BLaER1 treated with 17β-estradiol and CSF1 and Interleukin-3, amounts not matched to agents 10 nM and 100 nM (cell line): ENCODE data around the gene PPIL4.
"Not testable (repeated sequence)": the region's sequence is repeated elsewhere in the genome, so short reads cannot be mapped to it uniquely, and the experiment has no call there.

ENCODE experiments used
- H3K27ac ChIP-seq, 11 experiments: shearing (Covaris generic); formaldehyde crosslinking; 2 replicates each; pipeline ENCODE4 v1.8.1; 2022
- H3K27me3 ChIP-seq, 11 experiments: shearing (Covaris generic); formaldehyde crosslinking; 2 replicates each; pipeline ENCODE4 v1.8.1; 2022
- H3K36me3 ChIP-seq, 11 experiments: shearing (Covaris generic); formaldehyde crosslinking; 2 replicates each; pipeline ENCODE4 v1.8.1; 2022
- H3K4me1 ChIP-seq, 10 experiments: shearing (Covaris generic); formaldehyde crosslinking; 2 replicates each; pipeline ENCODE4 v1.8.1; 2022
- H3K4me2 ChIP-seq, 11 experiments: shearing (Covaris generic); formaldehyde crosslinking; 2 replicates each; pipeline ENCODE4 v1.8.1; 2022
- H3K4me3 ChIP-seq, 10 experiments: shearing (Covaris generic); formaldehyde crosslinking; 2 replicates each; pipeline ENCODE4 v1.8.1; 2022
- H3K9ac ChIP-seq, 11 experiments: shearing (Covaris generic); formaldehyde crosslinking; 2 replicates each; pipeline ENCODE4 v1.8.1; 2022
- H3K9me3 ChIP-seq, 11 experiments: shearing (Covaris generic); formaldehyde crosslinking; replicated peaks in 1 of 11; 2 replicates each; pipeline ENCODE4 v1.8.1; 2022
- H4K20me1 ChIP-seq, 11 experiments: shearing (Covaris generic); formaldehyde crosslinking; 2 replicates each; pipeline ENCODE4 v1.8.1; 2022
- Cebpa-rat ChIP-seq, 11 experiments: shearing (Covaris generic); IDR thresholded peaks; 2 replicates each; pipeline ENCODE4 v1.8.1; 2022

PPIL4 gene

DNA sequence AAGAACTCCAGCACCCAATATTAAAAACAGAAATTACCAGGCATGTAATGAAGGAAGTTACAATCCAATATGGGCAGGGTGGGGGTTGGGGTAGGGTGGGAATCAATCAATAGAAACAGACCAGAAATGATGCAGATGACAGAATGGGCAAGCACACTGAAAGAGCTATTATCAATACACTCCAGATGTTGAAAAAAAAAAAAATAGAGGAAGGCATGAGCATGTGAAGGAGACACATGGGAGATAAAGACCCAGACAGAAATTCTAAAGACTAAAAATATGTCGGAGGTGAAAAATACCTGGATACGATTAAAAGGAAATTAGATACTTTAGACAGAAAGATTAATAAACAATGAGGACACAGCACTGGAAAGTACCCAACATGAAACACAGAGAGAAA lies 42.0 kb downstream of the PPIL4 start:
- no peak for TF ChIP-seq Cebpa-rat (IDR thresholded peaks at IDR 0.05)

DNA sequence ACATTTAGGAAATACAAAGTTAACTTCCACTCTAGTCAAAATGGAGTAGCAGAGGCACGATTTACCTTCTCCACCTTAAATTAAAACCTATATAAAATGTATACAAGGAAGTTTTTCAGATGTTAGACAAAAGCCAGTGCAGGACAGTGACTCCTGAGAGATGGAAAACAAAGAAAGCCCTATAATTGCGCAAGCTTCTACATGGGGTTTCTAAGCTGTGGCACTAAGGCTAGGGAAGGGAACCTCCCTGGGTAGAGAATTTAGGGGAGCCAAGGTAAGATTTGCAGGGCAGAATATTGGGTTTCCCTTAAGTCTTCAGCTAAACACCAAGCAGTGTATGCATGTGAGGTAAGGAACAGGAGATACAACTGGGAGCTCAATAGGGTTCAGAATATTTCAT lies 42.6 kb downstream of the PPIL4 start:
- H3K9me3 ChIP-seq = no peaks in the 10 kb centered on the region; a peak in 1 of 22 replicates
- H3K27me3 ChIP-seq = no peaks in the 10 kb centered on the region
- H3K27ac ChIP-seq = peak overlapping the region in 1 of 11 experiments; percentile 14; a peak in 1 of 22 replicates
- H4K20me1 ChIP-seq = no peaks in the 10 kb centered on the region
- no peak overlapping the region for H3K9ac ChIP-seq
- TF ChIP-seq Cebpa-rat (IDR thresholded peaks at IDR 0.05) = peak in 4 of 11 experiments; percentile 26 to 70 (median 51); a peak in 5 of 22 replicates
- H3K4me1 ChIP-seq = peaks cover 0 to 51% (median 1%) of the 10 kb centered on the region in 10 experiments; a peak in 11 of 20 replicates
- peak overlapping the region in 2 of 11 experiments; percentile 55 to 58; a peak in 4 of 22 replicates for H3K4me2 ChIP-seq
- H3K36me3 ChIP-seq = peaks cover 15 to 76% (median 37%) of the 10 kb centered on the region in 11 experiments; a peak in 21 of 22 replicates
- H3K4me3 ChIP-seq = no peak overlapping the region

More for the DNA sequence above, 42.0 kb downstream of the PPIL4 start:
- H3K4me1 ChIP-seq = peaks cover 0 to 50% (median 7%) of the 10 kb centered on the region in 10 experiments; a peak in 14 of 20 replicates
- no peak overlapping the region for H3K4me3 ChIP-seq
- H3K36me3 ChIP-seq = peaks cover 15 to 74% (median 39%) of the 10 kb centered on the region in 11 experiments; a peak in 21 of 22 replicates
- H4K20me1 ChIP-seq = no peaks in the 10 kb centered on the region
- no peak overlapping the region for H3K9ac ChIP-seq
- no peak overlapping the region for H3K27ac ChIP-seq
- H3K27me3 ChIP-seq = no peaks in the 10 kb centered on the region
- H3K9me3 ChIP-seq = no peaks in the 10 kb centered on the region; a peak in 1 of 22 replicates
- H3K4me2 ChIP-seq = no peak overlapping the region

DNA sequence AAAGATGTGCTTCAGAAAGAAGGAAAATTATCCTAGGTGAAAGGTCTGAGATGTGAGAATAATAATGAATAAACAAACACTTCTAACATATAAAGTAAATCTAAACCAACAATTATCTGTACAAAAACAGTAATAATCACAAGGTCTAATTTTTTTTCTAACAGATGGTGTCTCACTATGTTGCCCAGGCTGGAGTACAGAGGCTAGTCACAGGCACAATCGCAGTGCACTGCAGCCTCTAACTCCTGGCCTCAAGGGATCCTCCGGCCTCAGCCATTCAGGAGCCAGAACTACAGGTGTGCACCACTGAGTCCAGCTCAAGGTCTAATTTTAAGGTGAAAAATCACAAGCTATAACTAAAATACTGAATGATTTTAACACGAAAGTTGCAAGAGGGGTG lies 44.1 kb downstream of the PPIL4 start:
- H3K27ac ChIP-seq = peak overlapping the region in 1 of 11 experiments; percentile 19; a peak in 1 of 22 replicates
- no peaks in the 10 kb centered on the region for H4K20me1 ChIP-seq
- H3K4me1 ChIP-seq = peaks cover 0 to 58% (median 0%) of the 10 kb centered on the region in 10 experiments; a peak in 7 of 20 replicates
- H3K9me3 ChIP-seq = no peaks in the 10 kb centered on the region; a peak in 1 of 22 replicates
- no peak overlapping the region for H3K4me2 ChIP-seq
- no peaks in the 10 kb centered on the region for H3K27me3 ChIP-seq
- no peak overlapping the region for H3K4me3 ChIP-seq
- H3K9ac ChIP-seq = no peak overlapping the region
- TF ChIP-seq Cebpa-rat (IDR thresholded peaks at IDR 0.05) = no peak
- peaks cover 15 to 61% (median 31%) of the 10 kb centered on the region in 11 experiments; a peak in 20 of 22 replicates for H3K36me3 ChIP-seq

DNA sequence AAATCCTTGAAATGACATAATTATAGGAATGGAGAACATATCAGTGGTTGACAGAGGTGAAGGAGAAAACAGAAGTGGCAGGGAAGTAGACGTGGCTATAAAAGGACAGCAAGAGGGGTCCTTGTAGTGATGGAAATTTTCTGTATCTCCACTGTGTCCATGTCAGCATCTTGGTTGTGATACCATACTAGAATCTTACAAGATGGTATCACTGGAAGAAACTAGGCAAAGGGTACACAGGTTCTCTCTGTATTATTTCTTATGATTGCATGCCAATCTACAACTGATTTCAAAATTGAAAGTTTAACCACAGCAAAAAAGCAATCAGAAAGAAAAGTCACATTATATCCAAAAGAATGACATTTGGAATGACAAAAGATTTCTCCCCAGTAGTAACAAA lies 44.6 kb downstream of the PPIL4 start:
- H3K27me3 ChIP-seq = no peaks in the 10 kb centered on the region
- no peak overlapping the region for H3K9ac ChIP-seq
- H3K4me2 ChIP-seq = peak overlapping the region in 2 of 11 experiments; percentile 4 to 42; a peak in 3 of 22 replicates
- no peaks in the 10 kb centered on the region; a peak in 1 of 22 replicates for H3K9me3 ChIP-seq
- TF ChIP-seq Cebpa-rat (IDR thresholded peaks at IDR 0.05) = no peak
- H3K4me3 ChIP-seq = no peak overlapping the region
- H3K4me1 ChIP-seq = peaks cover 0 to 64% (median 0%) of the 10 kb centered on the region in 10 experiments; a peak in 7 of 20 replicates
- peak overlapping the region in 3 of 11 experiments; percentile 1 to 19 (median 3); a peak in 2 of 22 replicates for H3K27ac ChIP-seq
- no peaks in the 10 kb centered on the region for H4K20me1 ChIP-seq
- H3K36me3 ChIP-seq = peaks cover 15 to 55% (median 25%) of the 10 kb centered on the region in 11 experiments; a peak in 21 of 22 replicates

DNA sequence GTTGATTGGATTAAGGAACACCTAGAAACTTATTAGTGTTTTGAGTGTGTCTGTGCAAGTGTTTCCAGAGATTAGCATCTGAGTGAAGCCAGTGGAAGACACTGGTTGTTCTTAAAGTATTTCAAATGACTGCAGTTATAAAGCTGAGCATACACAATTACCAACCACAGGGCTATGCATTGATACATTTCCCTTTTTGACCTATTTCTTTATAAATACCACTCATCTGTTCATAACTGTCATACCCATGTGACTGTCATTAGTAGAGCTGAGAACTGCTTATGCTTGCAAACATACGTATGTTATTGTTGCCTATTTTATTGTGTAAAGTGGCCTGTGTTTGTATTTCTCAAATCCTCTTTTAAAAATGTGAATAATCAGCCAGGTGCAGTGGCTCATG lies 45.7 kb downstream of the PPIL4 start:
- Histone ChIP-seq H3K27me3 (no peaks in the 10 kb centered on the region), H3K9ac (peak overlapping the region in 3 of 11 experiments; percentile 44 to 77 (median 72); a peak in 5 of 22 replicates), H3K27ac (peak overlapping the region in 3 of 11 experiments; percentile 71 to 88 (median 84); a peak in 6 of 22 replicates), H3K4me1 (peaks cover 0 to 70% (median 0%) of the 10 kb centered on the region in 10 experiments; a peak in 7 of 20 replicates), H3K36me3 (peaks cover 7 to 44% (median 14%) of the 10 kb centered on the region in 11 experiments; a peak in 18 of 22 replicates), H3K4me2 (peak overlapping the region in 3 of 11 experiments; percentile 52 to 88 (median 80); a peak in 5 of 22 replicates), H4K20me1 (no peaks in the 10 kb centered on the region), H3K9me3 (no peaks in the 10 kb centered on the region; a peak in 1 of 22 replicates), H3K4me3 (no peak overlapping the region)
- TF ChIP-seq Cebpa-rat (IDR thresholded peaks at IDR 0.05) = no peak

DNA sequence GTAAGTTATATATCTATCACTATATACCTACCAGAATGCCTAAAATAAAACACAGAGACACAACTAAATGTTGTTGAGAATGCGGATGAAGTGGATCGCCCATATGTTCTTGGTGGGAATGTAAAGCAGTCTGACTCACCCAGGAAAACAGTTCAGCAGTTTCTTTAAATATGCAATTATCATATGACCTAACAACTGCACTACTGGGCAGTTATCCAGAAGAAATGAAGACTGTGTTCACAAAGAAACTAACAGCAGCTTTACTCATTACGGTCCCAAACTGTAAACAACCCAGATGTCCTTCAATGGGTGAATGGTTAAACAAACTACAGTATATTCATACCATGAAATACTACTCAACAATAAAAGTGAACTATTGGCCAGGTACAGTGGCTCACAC lies 46.8 kb downstream of the PPIL4 start:
- peaks cover 1 to 35% (median 9%) of the 10 kb centered on the region in 11 experiments; a peak in 17 of 22 replicates for H3K36me3 ChIP-seq
- H3K4me3 ChIP-seq = peak overlapping the region in 1 of 10 experiments; percentile 32; a peak in 1 of 20 replicates
- peak overlapping the region in 3 of 11 experiments; percentile 44 to 77 (median 72); a peak in 6 of 22 replicates for H3K9ac ChIP-seq
- H3K4me2 ChIP-seq = peak overlapping the region in 3 of 11 experiments; percentile 52 to 88 (median 80); a peak in 6 of 22 replicates
- no peaks in the 10 kb centered on the region for H3K27me3 ChIP-seq
- H4K20me1 ChIP-seq = no peaks in the 10 kb centered on the region
- peaks cover 0 to 80% (median 0%) of the 10 kb centered on the region in 10 experiments; a peak in 7 of 20 replicates for H3K4me1 ChIP-seq
- peak overlapping the region in 3 of 11 experiments; percentile 71 to 88 (median 84); a peak in 7 of 22 replicates for H3K27ac ChIP-seq
- no peak for TF ChIP-seq Cebpa-rat (IDR thresholded peaks at IDR 0.05)
- no peaks in the 10 kb centered on the region; a peak in 1 of 22 replicates for H3K9me3 ChIP-seq

DNA sequence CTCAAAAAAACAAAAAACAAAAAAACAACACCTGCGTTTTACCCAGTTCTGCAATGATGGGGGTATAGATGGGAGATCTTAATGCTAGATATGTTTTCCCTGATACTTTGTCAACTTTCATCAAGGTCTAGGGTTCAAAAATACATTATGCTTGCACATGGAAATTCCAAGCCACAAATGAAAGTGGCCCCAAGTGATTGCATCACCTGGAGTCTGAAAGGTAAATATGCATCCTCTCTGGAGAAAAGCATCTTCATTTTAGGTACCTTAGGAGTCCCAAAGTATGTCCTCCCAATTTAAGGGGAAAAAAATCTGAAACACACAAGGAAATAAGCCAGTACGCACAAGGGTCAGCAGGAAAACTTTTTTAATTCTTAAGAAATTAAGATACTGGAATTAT lies 48.5 kb downstream of the PPIL4 start:
- Histone ChIP-seq H3K9me3 (no peaks in the 10 kb centered on the region; a peak in 1 of 22 replicates), H3K4me3 (no peak overlapping the region), H3K9ac (no peak overlapping the region), H3K27ac (peak overlapping the region in 1 of 11 experiments; percentile 88; a peak in 1 of 22 replicates), H3K27me3 (no peaks in the 10 kb centered on the region), H3K4me1 (peaks cover 0 to 89% (median 0%) of the 10 kb centered on the region in 10 experiments; a peak in 6 of 20 replicates), H3K4me2 (peak overlapping the region in 2 of 11 experiments; percentile 80 to 88; a peak in 3 of 22 replicates), H3K36me3 (peaks cover 0 to 30% (median 7%) of the 10 kb centered on the region in 11 experiments; a peak in 13 of 22 replicates), H4K20me1 (no peaks in the 10 kb centered on the region)
- TF ChIP-seq Cebpa-rat (IDR thresholded peaks at IDR 0.05) = no peak

DNA sequence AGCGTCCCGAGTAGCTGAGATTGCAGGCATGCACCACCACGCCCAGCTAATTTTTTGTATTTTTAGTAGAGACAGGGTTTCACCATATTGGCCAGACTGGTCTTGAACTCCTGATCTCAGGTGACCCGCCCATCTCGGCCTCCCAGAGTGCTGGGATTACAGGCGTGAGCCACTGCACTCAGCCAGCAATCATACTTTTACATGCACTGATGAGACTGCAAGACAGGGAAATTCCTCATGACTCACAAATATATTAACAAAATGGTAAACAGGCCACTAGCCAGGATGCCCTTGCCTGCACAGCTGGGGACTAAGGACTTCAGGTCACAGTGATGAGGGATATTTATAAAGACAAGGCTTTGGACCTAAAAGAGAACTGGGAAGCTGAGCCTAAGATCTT lies 49.2 kb downstream of the PPIL4 start:
- peak overlapping the region in 2 of 11 experiments; percentile 80 to 88; a peak in 4 of 22 replicates for H3K4me2 ChIP-seq
- not testable (repeated sequence) for H3K27me3 ChIP-seq, H3K27ac ChIP-seq, H3K9me3 ChIP-seq, H4K20me1 ChIP-seq, H3K9ac ChIP-seq, H3K4me3 ChIP-seq
- H3K36me3 ChIP-seq = peaks cover 0 to 22% (median 5%) of the 10 kb centered on the region in 11 experiments; a peak in 7 of 22 replicates
- H3K4me1 ChIP-seq = peaks cover 0 to 84% (median 0%) of the 10 kb centered on the region in 10 experiments; a peak in 6 of 20 replicates

DNA sequence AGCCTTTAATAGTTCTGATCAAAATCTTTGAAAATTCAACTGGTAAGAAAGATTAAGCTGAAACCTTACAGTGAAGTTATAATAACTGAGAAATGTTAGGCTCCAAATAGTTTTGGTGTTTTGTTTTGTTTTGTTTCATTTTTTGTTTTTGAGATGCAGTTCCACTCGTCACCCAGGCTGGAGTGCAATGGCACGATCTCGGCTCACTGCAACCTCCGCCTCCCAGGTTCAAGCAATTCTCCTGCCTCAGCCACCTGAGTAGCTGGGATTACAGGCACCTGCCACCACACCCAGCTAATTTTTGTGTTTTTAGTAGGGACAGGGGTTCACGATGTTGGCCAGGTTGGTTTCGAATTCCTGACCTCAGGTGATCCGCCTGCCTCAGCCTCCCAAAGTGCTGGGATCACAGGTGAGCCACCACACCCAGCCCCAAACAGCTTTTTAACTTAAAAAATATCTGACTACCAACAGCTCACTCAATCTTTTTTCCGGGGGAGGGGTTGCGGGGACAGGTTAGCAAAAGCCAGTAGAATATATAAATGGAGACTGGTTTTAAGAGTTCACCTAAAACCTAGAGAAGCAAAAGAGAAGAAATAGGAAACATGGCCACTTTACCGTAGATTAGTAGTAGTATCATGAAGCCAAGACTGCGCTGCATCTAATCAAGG lies 50.4 kb downstream of the PPIL4 start:
- Histone ChIP-seq H3K36me3 (peaks cover 0 to 20% (median 5%) of the 10 kb centered on the region in 11 experiments; a peak in 7 of 22 replicates), H3K4me1 (peaks cover 2 to 73% (median 4%) of the 10 kb centered on the region in 10 experiments; a peak in 17 of 20 replicates)
- not testable (repeated sequence) for H3K27me3 ChIP-seq, H4K20me1 ChIP-seq, H3K27ac ChIP-seq, H3K4me2 ChIP-seq, H3K9ac ChIP-seq, H3K9me3 ChIP-seq, H3K4me3 ChIP-seq

DNA sequence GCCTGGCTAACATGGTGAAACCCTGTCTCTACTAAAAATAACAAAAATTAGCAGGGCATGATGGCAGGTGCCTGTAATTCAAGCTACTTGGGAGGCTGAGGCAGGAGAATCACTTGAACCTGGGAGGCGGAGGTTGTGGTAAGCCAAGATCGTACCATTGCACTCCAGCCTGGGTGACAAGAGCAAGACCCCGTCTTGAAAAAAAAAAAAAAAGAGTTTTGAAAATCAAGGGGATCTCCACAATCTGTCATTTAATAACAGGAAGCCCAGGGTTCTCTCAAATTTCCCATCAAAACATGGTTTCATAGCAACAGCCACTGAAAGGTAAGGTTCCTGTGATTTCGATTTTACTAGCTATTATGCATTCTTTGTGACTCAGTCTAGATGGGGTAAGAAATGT lies 51.0 kb downstream of the PPIL4 start:
- H3K9ac ChIP-seq, H3K27ac ChIP-seq, H3K4me3 ChIP-seq, H3K27me3 ChIP-seq, H3K9me3 ChIP-seq, H4K20me1 ChIP-seq: not testable (repeated sequence)
- peaks cover 9 to 67% (median 10%) of the 10 kb centered on the region in 10 experiments; a peak in 19 of 20 replicates for H3K4me1 ChIP-seq
- peaks cover 0 to 15% (median 5%) of the 10 kb centered on the region in 11 experiments; a peak in 7 of 22 replicates for H3K36me3 ChIP-seq
- H3K4me2 ChIP-seq = peak overlapping the region in 2 of 11 experiments; percentile 46 to 82; a peak in 3 of 22 replicates
